Measurements from ENCODE around the gene PCDHA1. TPM values are rescaled to one million over a fixed set of nuclear protein-coding genes. Genes with fewer than 3 reads are reported as not detected.
"Not testable (repeated sequence)": the region's sequence is repeated elsewhere in the genome, so short reads cannot be mapped to it uniquely, and the experiment has no call there.

PCDHA1 gene
- total RNA-seq, 1 experiment from 2014 or later, result not detected

- TF ChIP-seq CTCF (IDR thresholded peaks at IDR 0.05; ENCODE audit: unreplicated experiment), result peak; percentile 19
- no TSS peak for BruUV-seq (replicated peaks)
- intact Hi-C loops (cut with micrococcal nuclease), result no loop called here
- H3K4me1 Mint-ChIP-seq (ENCODE audit: insufficient read depth, unreplicated experiment), result no peaks in the 10 kb centered on the region
- DNase-seq (ENCODE audit: unreplicated experiment), result peak; percentile 17
- peaks cover 5% of the 10 kb centered on the region for H3K36me3 Mint-ChIP-seq (ENCODE audit: insufficient read depth, unreplicated experiment)
- POLR2A ChIA-PET, result interaction anchor here (1.0 kb wide), 1 partner anchor 54 kb away, joined by 3 read pairs; no protein-coding TSS in a partner anchor
- H3K4me3 Mint-ChIP-seq (ENCODE audit: unreplicated experiment), result no peak within 1 kb of the TSS
- H3K27me3 Mint-ChIP-seq (ENCODE audit: insufficient read depth, unreplicated experiment), result peaks cover 2% of the 10 kb centered on the region
- CTCF ChIA-PET, result interaction anchor here (0.6 to 3.7 kb wide), 4 partner anchors 14 to 355 kb away, joined by 3 to 12 read pairs (median 5); partner anchors contain the start of gene PCDHA4
- H3K27ac Mint-ChIP-seq (ENCODE audit: low read depth, unreplicated experiment), result no peak within 1 kb of the TSS
- no peaks in the 10 kb centered on the region for H3K9me3 Mint-ChIP-seq (ENCODE audit: unreplicated experiment)
These were observed 35.7 kb downstream of the PCDHA1 start, which contains the start of gene PCDHA5 for GRCh38 chr5:140821375-140822280. Gene PCDHA5, plus strand, starts transcription at chr5:140821613.

- Mint-ChIP-seq H3K9me3 (ENCODE audit: unreplicated experiment) (no peaks in the 10 kb centered on the region), H3K27me3 (ENCODE audit: insufficient read depth, unreplicated experiment) (no peaks in the 10 kb centered on the region), H3K4me1 (ENCODE audit: insufficient read depth, unreplicated experiment) (no peaks in the 10 kb centered on the region), H3K4me3 (ENCODE audit: unreplicated experiment) (no peak overlapping the region), H3K36me3 (ENCODE audit: insufficient read depth, unreplicated experiment) (peaks cover 5% of the 10 kb centered on the region), H3K27ac (ENCODE audit: low read depth, unreplicated experiment) (no peak overlapping the region)
- POLR2A ChIA-PET, result no interaction called here
- CTCF ChIA-PET, result interaction anchor here (1.1 kb wide), 1 partner anchor 15 kb away, joined by 7 read pairs; the partner anchor contains the start of gene PCDHA4
- TF ChIP-seq CTCF (IDR thresholded peaks at IDR 0.05; ENCODE audit: unreplicated experiment), result peak; percentile 1
- BruUV-seq (replicated peaks), result no TSS peak
- no peak for DNase-seq (ENCODE audit: unreplicated experiment)
- intact Hi-C loops (cut with micrococcal nuclease), result no loop called here
These were observed 36.3 kb downstream of the PCDHA1 start for GRCh38 chr5:140822281-140822629.

- BruUV-seq (replicated peaks); H3K4me3 Mint-ChIP-seq (ENCODE audit: unreplicated experiment); POLR2A ChIA-PET; H3K36me3 Mint-ChIP-seq (ENCODE audit: insufficient read depth, unreplicated experiment); intact Hi-C loops (cut with micrococcal nuclease); H3K27ac Mint-ChIP-seq (ENCODE audit: low read depth, unreplicated experiment); H3K4me1 Mint-ChIP-seq (ENCODE audit: insufficient read depth, unreplicated experiment); DNase-seq (ENCODE audit: unreplicated experiment); CTCF ChIA-PET; H3K27me3 Mint-ChIP-seq (ENCODE audit: insufficient read depth, unreplicated experiment); H3K9me3 Mint-ChIP-seq (ENCODE audit: unreplicated experiment): not testable (repeated sequence)
These were observed 37.0 kb downstream of the PCDHA1 start for GRCh38 chr5:140822969-140823368.

- TF ChIP-seq CTCF (IDR thresholded peaks at IDR 0.05; ENCODE audit: unreplicated experiment), result no peak
- POLR2A ChIA-PET, result no interaction called here
These were observed 37.5 kb downstream of the PCDHA1 start for GRCh38 chr5:140823475-140823874.

More at GRCh38 chr5:140823475-140823874, 37.5 kb downstream of the PCDHA1 start:
- Mint-ChIP-seq H3K9me3 (ENCODE audit: unreplicated experiment) (no peaks in the 10 kb centered on the region), H3K27ac (ENCODE audit: low read depth, unreplicated experiment) (no peak overlapping the region), H3K4me3 (ENCODE audit: unreplicated experiment) (no peak overlapping the region), H3K36me3 (ENCODE audit: insufficient read depth, unreplicated experiment) (peaks cover 5% of the 10 kb centered on the region), H3K27me3 (ENCODE audit: insufficient read depth, unreplicated experiment) (no peaks in the 10 kb centered on the region), H3K4me1 (ENCODE audit: insufficient read depth, unreplicated experiment) (no peaks in the 10 kb centered on the region)
- DNase-seq (ENCODE audit: unreplicated experiment), result no peak
- no TSS peak for BruUV-seq (replicated peaks)
- intact Hi-C loops (cut with micrococcal nuclease), result no loop called here
- CTCF ChIA-PET, result no interaction called here
